GM12874 (cell line): ENCODE results near the gene OR6B1.

Source experiments
- TF ChIP-seq, protein P1 (sequence below): IDR thresholded peaks from 2 replicates; pipeline ENCODE4 v1.5.1; 2011; ENCODE audit warnings: low read depth, mild to moderate bottlenecking, control low read depth, low read length, moderate library complexity; ENCODE audit not compliant: insufficient read depth

OR6B1 gene

DNA sequence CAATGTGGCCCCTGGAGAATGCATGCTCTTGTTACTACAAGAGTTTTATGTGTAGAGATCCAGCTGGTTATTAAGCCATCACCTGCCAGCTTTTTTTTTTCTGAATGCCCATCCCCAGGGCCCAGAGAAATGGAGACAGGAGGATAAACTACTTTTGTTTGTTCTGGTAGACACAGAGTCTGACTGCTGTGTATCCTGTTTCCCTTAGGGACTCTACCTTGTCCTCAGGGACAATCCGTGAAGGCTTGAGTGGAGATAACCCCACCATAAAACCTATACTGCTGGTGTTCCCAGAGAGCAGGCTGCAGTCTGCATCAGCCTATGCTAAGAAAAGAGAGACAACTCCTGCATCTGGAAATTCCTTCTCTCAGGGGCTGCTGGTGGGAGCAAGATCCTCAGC is 48.5 kb downstream of the OR6B1 start, which contains the start of gene OR2A5:
TSS of gene OR2A5 (plus strand) at position 301 of the 400 bp plus-strand sequence. CDS start 1,454 bp downstream, outside the sequence.
- TF ChIP-seq, protein P1, sequence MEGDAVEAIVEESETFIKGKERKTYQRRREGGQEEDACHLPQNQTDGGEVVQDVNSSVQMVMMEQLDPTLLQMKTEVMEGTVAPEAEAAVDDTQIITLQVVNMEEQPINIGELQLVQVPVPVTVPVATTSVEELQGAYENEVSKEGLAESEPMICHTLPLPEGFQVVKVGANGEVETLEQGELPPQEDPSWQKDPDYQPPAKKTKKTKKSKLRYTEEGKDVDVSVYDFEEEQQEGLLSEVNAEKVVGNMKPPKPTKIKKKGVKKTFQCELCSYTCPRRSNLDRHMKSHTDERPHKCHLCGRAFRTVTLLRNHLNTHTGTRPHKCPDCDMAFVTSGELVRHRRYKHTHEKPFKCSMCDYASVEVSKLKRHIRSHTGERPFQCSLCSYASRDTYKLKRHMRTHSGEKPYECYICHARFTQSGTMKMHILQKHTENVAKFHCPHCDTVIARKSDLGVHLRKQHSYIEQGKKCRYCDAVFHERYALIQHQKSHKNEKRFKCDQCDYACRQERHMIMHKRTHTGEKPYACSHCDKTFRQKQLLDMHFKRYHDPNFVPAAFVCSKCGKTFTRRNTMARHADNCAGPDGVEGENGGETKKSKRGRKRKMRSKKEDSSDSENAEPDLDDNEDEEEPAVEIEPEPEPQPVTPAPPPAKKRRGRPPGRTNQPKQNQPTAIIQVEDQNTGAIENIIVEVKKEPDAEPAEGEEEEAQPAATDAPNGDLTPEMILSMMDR = no peak

DNA sequence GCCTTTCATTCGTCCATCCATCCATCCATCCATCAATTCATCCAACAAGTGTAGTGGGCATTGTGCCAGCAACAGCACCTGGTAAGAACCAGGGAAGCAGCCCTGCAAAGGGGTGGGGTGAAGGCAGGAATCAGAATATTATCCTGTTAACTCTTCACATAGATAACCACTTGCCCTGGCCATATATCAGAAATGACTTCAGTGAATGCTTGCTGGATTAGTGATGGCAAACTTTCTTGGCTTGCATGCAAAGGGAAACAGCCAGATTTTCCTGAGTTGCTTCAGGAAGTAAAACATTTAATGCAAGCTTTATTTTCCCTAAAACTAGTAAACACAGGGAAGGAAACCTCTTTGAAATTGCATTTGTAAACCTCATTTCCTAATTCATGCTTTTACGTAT is 49.4 kb downstream of the OR6B1 start:
- TF ChIP-seq, protein P1 = no peak

DNA sequence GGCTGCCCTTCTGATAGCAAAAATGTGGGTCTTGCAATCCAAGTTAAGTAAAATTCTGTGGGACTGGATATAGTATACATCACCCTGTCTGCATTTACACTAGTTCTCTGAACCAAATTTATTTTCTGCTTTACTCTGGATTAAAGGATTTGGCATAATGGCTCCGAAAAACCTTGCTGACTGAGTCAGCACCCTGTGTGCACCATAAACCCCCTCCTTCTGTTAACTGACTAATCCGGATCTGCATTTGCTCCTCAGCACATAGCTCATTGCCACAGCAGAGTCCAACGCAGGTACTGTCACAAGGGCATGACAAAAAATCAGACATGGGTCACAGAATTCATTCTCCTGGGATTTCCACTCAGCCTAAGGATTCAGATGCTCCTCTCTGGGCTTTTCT is 50.0 kb downstream of the OR6B1 start:
- TF ChIP-seq, protein P1 = no peak

DNA sequence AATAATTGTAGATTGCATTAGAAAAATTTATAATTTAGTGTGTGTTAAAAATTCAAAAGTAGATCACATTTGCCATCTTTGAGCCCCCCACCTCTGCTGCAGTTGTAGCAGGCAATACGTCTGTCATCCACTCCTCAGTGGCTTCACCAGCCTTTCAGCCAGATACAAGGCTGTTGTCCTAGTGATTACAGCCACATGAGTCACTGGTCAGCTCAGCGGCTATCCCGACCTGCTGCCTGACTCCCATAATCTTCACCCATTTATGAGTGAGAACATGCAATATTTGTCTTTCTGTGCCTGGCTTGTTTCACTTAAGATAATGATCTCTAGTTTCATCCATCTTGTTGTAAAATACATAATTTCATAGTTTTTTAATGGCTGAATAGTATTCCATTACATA is 57.8 kb downstream of the OR6B1 start:
- TF ChIP-seq, protein P1 = no peak
